Measurements from ENCODE around the gene LRP1.
"Not testable (repeated sequence)": the region's sequence is repeated elsewhere in the genome, so short reads cannot be mapped to it uniquely, and the experiment has no call there.

Gene LRP1

GRCh38 chr12:57112492-57113294 is 15.6 kb upstream of the LRP1 start:
- no peak for FAIRE-seq

GRCh38 chr12:57116580-57117281 is 11.6 kb upstream of the LRP1 start:
- no peak for FAIRE-seq

GRCh38 chr12:57118711-57119271 is 9.5 kb upstream of the LRP1 start:
- FAIRE-seq = no peak

- FAIRE-seq = no peak
Observed at GRCh38 chr12:57119294-57120085, 8.8 kb upstream of the LRP1 start.

- FAIRE-seq = not testable (repeated sequence)
Observed at GRCh38 chr12:57120718-57121117, 7.6 kb upstream of the LRP1 start.

GRCh38 chr12:57123813-57124212 is 4.5 kb upstream of the LRP1 start:
- no peak for FAIRE-seq

GRCh38 chr12:57124261-57124877 is 3.9 kb upstream of the LRP1 start:
- FAIRE-seq = no peak

GRCh38 chr12:57126061-57126460 is 2.2 kb upstream of the LRP1 start:
- FAIRE-seq = no peak

GRCh38 chr12:57126561-57126960 is 1.7 kb upstream of the LRP1 start:
- no peak for FAIRE-seq

GRCh38 chr12:57127101-57127725 is 1.1 kb upstream of the LRP1 start:
- FAIRE-seq = no peak

GRCh38 chr12:57128519-57129247 is 400 bp downstream of the LRP1 start:
- no peak for FAIRE-seq

GRCh38 chr12:57129321-57129842 is 1.1 kb downstream of the LRP1 start:
- FAIRE-seq = no peak

GRCh38 chr12:57129889-57130288 is 1.6 kb downstream of the LRP1 start:
- FAIRE-seq = no peak

GRCh38 chr12:57130941-57131340 is 2.7 kb downstream of the LRP1 start:
- no peak for FAIRE-seq

- no peak for FAIRE-seq
Observed at GRCh38 chr12:57131896-57132744, 3.8 kb downstream of the LRP1 start.

- no peak for FAIRE-seq
Observed at GRCh38 chr12:57133013-57133569, 4.8 kb downstream of the LRP1 start.

- FAIRE-seq = no peak
Observed at GRCh38 chr12:57133916-57134315, 5.6 kb downstream of the LRP1 start.

GRCh38 chr12:57134949-57135348 is 6.7 kb downstream of the LRP1 start:
- no peak for FAIRE-seq

GRCh38 chr12:57135527-57136326 is 7.4 kb downstream of the LRP1 start:
- no peak for FAIRE-seq

All from endometrium (tissue), 2 donors.